NCI-H187 treated with DMSO at 0.1 percent for 48 hours (cell line): ENCODE results near the gene CUX1.
"Not testable (repeated sequence)": the region's sequence is repeated elsewhere in the genome, so short reads cannot be mapped to it uniquely, and the experiment has no call there.

Source experiments
- DNase-seq: peaks from one replicate; lab custom pipeline; 2025; lab: John Stamatoyannopoulos, UW

CUX1 gene

DNA sequence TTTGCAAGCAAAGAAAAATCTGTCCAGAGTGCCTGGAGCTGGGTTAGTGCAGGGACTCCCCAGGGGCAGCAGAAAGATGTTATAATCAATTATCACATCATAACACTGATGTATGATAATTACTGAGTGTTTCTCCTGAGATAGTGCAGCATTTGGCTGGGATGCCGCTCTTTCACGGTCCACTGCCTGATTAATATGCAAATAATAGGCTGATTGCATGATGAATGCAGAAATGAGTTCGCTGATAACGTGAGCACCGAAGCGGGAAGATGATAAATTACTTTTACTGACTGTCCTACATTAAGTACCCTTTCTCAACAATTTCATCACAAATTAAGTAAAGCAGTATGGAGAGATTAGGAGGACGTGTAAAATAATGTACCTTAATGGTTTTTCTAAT is 397.8 kb downstream of the CUX1 start:
- DNase-seq = no peak

DNA sequence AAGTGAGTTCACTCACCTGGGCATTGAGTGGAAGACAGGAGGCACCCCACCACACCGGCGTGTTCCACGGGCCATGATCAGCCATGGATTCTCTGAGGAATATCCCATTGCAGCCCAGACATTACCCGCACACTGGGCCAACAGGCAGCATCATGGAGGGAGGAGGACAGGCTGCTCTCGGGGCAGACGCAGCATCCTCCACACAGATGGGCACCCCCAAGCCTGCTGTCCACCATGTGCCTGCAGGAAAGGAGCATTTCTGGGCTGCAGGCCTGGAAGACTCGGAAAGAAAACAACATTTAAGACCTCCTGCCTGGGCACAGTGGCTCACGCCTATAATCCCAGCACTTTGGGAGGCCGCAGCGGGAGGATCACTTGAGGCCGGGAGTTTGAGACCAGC is 398.3 kb downstream of the CUX1 start:
- no peak for DNase-seq

DNA sequence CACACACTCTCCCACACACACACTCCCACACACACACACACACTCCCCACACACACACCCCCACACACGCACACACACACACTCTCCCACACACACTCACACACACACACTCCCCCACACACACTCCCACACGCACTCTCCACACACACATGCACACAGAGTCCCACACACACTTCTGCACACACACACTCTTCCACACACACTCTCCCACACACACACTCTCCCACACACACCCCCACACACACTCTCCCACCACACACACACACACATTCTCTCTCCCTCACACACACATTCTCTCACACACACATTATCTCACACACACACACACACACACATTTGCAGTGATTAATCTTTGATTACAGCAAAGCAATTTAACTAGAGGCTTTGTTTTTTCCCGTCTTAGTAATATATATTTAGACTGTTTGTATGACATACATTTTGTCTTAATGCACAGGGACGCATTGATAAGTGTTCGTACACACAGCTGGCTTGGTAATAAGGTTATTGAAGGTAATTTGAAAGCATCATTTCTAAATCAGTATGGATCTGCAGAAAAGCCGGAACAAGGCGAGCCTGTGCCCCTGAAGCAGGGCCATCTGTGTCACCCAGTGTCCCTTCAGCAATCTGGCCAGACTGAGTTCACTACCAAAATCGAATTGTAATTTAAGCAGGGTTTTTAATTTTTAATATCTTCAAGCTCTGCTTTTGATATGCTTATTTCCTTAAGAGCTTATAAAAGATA is 399.3 kb downstream of the CUX1 start:
- no peak for DNase-seq

DNA sequence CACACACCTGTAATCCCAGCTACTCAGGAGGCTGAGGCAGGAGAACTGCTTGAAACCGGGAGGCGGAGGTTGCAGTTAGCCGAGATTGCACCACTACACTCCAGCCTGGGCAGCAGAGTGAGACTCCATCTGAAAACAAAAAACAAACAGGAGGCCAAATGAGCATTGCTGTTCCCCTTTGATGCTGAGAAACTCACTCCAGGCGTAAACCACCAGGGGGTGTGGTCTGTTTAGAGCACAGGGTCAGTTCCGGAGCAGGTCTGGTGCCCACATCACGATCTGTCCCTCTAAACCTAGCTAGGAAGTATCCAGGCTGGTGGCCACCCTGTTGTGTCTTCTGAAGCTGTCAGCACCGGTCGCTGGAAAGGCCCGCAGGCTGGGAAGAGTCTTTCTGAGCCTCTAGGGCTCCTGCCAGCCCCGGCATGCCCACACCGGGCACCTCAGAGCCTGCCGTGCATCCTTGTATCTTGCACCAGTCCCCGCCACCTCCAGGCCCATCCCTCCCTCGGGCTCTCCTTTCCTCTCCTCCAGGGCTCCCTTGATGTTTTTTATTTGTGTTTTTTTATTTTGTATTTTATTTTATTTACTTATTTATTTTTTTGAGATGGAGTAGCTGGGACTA is 402.9 kb downstream of the CUX1 start:
- DNase-seq = no peak

DNA sequence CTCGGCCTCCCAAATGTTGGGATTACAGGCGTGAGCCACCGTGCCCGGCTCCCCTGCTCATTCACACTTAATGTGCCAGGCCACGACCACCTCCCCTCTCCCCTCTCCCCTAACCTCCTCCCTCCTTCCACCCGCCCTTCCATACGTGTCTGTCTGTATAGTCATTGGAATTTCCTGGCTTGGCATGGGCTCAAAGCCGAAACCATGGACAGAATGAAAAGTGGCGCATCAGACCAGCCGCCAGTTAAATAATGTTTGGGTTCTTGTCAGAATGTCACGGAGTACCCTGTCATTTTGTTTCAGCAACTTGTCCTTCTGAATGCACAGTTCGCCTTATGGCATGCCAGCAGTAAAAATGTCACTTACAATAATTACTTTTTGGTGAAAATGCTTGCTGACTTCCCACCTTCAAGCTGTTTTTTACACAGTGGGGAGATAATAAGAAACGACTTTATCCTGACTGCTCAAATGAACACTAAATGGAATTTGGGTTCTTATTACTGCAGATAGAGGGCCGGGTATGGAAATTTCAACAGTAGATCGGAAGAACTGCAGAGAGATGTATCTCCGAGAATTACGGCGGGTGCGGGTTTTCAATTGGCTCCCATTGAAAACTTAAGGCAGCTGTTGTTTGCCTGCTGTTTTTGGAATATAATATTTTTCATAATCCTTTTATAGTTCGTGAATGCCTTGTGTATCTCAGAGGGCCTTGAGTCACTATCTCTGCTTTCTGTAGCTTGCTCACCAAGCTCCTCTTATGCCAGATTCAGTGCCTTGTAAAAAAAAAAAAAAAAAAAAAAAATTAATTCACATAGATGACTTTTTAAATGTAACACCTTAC is 403.8 kb downstream of the CUX1 start:
- no peak for DNase-seq

DNA sequence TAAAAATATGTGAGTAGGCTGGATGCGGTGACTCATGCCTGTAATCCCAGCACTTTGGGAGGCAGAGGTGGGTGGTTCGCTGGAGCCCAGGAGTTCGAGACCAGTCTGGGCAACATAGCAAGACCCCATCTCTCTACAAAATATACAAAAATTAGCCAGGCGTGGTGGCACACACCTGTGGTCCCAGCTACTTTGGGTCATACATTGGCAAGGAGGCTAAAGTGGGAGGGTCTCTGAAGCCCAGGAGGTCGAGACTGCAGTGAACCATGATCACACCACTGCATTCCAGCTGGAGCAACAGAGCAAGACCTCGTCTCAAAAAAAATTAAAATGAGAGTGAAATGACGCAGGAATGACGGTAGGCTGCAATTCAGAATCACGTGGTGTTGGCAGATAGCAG is 404.5 kb downstream of the CUX1 start:
- no peak for DNase-seq

DNA sequence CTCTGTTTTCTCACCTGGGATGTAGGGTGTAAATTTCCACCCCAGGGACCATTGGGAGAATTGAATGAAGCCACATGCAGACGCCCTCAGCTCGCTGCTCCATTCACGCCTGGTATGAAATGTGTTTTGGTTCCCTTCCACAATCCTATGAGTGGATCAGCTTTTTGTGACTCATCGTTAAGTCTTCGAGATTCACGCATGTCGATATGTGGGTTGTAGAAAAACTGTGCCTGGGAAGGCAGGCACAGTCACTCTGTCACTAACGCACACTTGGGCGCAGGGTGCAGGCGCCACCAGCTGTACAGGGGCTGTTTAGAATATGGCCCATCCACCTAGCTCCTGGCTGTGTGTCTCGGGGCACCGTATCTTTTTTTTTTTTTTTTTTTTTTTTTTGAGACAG is 405.0 kb downstream of the CUX1 start:
- DNase-seq = no peak

DNA sequence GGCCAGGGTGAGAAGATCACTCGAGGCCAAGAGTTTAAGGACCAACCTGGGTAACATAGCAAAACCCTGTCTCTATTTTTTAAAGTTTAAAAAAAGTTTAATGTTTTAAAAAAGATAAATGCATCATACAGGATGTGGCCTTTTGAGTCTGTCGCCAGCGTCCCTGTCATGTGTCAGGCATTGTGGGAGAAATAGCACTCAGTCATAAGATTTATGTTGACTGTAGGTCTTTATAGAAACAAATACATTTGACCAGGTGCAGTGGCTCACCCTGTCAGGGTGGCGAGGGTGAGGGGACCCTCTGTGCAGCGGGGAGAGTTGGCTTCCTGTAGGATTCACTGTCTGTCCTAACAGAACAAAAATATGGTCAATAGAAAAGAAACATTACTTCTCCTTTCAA is 405.8 kb downstream of the CUX1 start:
- no peak for DNase-seq

DNA sequence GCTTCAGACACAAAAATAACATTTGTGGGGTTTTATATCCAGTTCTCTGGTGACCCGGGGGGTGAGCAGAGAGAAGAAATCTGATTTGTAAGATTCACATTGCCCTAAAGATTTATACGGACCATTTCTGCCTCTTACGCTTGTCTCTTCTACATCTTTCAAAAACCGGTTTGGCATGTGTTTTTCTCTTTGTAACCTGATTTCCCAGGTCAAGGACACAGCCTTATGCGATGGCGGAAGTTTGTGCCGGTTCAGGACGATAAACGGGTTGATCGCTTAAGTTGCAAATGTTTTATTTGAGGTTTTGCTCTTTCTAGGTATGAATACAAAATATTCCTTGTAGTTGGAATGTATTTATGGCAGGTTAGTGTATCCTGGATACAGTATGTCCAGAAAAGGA is 407.6 kb downstream of the CUX1 start:
- no peak for DNase-seq

DNA sequence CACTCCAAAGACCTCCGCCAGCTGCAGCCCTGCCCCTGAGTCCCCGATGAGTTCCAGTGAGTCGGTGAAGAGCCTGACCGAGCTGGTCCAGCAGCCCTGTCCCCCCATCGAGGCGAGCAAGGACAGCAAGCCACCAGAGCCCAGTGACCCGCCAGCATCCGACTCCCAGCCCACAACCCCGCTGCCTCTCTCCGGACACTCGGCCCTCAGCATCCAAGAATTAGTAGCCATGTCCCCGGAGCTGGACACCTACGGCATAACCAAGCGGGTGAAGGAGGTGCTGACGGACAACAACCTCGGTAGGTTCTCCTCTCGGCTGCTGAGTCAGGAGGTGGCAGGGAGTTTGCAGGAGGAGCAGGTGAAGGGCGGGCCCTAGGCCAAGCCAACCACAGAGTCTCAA is 409.9 kb downstream of the CUX1 start:
- DNase-seq = no peak

DNA sequence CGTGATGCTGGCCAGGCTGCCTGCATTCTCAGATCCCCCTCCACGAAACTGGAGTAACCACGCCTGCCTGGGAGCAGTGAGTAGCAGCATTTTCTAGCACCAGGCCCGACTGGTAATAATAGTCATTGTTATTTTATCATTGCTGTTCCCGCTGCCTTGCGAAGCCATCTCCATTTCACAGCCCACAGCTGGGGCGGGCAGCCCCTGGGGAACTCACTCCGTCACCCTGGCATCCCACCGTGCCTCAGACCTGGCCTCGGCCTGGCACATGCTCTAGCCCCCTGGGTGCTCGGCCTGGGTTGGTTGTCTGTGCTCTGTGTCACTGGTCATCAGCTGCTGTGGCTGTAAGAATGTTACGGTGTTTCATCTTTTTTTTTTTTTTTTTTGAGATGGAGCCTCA is 411.5 kb downstream of the CUX1 start:
- no peak for DNase-seq

DNA sequence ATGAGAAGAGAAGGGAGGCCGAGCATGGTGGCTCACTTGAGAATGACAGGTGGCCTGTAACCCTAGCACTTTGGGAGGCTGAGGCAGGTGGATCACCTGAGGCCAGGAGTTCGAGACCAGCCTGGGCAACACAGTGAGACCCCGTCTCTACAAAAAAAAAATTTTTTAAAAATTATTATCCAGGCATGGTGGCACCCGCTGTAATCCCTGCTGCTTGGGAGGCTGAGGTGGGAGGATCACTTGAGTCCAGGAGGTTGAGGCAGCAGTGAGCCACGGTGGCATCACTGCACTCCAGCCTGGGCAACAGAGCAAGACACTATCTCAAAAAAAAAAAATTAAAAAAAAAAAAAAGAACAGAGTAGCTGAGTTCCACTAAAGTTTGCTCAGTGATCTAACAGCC is 412.7 kb downstream of the CUX1 start:
- DNase-seq = not testable (repeated sequence)

DNA sequence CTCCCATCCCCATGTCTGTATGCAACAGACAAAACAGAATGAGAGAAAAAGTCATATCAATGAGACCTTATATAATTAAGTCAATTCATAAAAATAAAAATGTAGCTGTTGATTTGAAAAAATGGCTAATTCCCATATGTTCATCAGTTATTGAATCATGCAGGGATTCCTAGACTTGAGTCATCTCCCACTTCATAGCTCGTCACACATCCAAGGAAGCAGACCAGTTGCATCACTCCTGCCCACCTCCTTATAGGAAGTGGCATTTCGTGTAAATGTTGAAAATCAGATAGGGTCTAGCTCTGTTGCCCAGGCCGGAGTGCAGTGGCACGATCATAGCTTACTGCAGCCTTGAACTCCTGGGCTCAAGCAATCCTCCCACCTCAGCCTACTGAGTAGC is 413.2 kb downstream of the CUX1 start:
- DNase-seq = no peak

DNA sequence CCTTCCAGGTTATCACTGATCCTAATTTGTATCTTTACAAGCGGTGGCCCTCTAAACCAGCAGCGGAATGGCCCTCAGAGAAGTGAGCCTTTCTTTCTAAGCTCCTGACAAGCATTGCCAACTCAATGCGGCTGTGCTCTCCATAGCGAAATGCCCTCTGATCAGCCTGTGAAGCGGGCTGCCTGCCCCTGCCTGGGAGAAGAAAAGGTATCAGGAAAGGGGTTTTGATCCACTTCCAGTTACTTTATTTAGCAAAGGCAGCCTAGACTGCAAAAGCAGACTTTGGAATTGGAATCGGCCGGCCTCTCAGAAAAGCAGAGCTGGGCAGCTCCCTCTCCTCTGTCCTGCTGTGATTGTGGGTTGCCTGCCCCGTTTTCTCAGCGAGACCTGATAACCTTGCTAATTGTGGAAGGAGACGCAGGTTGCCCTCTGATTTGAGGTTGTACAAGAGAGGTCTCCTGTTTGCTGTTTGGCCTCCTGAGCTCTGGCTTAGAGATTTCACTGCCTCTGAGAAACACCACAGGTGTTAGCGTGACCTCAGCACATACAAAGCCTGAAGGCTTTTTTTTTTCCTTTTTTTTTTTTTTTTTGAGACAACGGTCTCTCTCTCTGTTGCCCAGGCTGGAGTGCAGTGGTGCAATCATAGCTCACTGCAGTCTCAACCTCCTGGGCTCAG is 415.3 kb downstream of the CUX1 start:
- DNase-seq = no peak

DNA sequence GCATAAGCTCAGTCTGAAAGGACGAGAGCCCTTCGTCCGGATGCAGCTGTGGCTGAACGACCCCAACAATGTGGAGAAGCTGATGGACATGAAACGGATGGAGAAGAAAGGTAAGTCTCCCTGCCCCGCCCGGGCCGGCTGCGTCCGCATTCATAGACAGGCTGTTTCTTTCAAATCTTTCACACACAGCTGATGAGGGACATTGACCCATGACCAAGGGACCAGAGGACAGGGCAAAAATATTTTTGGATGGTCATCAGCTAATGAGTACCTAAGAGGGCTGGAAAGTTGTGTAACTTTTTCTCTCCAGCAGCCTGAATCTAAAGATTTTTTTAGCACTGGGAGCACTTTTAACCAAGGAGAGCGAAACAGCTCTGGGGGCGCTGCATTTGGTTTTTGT is 416.7 kb downstream of the CUX1 start:
- DNase-seq = no peak

DNA sequence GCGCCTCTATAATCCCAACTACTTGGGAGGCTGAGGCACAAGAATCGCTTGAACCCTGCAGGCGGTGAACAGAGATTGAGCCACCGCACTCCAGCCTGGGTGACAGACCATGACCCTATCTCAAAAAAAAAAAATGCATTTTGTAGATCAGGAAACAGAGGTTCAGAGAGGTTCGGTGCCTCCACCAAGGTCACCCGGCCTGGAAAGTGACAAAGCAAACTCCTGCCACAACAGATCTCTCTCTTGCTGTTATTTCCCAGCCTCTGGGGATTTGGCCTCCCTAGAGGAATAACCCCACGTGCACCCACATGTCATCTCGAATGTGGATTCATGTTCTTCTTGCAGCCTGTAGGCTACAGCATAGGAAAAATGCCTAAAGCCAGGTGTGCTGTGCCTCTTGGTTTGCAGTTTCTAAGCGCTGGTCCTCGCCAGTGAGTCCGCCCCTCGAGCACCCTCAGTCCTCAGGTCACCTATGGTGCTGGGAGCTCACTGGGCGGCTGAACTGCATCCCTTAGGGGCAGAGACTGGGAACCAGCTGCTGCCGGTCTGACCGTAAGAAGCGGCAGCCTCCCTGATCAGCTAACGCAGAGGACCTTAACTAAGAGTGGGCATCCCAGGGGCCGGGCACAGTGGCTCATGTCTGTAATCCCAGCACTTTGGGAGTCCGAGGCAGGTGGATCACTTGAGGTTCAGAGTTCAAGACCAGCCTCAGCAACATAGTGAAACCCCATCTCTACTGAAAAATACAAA is 417.6 kb downstream of the CUX1 start:
- DNase-seq = no peak

DNA sequence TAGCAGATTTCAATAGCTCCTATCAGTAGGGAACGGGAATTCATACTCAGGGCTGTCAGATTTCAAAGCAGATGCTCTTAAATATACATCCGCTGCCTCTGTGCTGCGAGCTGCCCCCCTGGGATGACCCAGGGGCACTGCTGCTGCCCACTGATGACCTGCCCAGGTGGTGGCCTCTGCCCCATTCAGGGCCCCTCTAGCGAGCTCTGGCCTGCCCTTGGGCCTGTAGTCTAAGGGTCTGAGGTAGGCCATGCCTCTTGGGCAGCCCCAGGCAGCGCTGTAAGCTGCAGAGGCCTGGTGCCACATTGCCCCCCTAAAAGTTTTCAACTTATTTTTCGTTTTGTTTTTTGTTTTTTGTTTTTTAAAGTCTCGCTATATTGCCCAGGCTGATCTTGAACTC is 418.7 kb downstream of the CUX1 start:
- DNase-seq = no peak

DNA sequence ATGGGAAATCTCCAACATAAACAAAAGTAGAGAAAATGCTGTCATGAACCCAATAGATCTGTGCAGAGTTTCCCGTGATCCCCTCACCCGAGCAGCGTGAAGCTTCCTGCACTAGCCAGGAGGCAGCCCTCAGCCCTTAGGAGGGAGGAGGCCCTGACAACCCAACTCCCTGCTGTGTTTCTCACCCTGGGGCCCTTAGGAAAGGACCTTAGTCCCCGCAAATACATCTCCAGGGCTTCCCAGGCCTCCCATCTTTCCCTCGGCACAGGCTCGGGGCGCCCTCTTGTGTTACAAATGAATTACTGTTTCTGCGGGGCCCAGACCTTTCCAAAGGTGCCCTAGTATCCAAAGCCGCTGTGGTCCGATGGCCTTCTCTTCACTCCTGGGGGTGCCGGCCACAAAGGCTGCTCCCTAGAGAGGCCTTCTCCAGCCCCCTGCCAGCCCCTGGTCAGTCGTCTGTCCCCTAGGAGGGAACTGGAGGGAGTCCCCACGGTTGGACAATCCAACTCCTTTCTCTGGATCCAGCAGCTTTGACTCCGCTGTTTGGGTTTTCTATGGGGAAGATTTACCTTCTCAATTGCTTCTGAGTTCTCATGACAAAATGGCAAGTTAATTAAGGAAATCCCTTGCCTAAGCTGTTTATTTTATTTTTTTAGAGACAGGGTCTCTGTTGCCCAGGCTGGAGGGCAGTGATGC is 419.3 kb downstream of the CUX1 start:
- DNase-seq = no peak

DNA sequence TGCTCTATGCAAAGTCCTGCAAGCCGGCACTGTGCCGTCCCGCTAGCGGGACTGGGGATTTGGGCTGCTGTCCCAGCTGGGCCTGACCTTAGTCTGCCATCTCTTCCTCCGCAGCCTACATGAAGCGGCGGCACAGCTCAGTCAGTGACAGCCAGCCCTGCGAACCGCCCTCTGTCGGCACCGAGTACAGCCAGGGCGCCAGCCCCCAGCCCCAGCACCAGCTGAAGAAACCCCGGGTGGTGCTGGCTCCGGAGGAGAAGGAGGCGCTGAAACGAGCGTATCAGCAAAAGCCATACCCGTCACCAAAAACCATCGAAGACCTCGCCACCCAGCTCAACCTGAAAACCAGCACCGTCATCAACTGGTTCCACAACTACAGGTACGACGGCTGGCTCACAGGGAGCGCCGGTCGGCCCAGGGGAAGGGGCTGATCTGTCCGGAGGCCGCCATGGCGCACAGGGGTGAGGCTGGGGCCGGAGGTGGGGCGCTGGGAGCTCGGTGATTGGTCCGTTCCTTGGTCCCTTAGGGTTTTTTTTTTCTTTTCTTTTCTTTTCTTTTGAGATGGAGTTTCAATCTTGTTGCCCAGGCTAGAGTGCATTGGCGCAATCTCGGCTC is 421.9 kb downstream of the CUX1 start:
- no peak for DNase-seq

DNA sequence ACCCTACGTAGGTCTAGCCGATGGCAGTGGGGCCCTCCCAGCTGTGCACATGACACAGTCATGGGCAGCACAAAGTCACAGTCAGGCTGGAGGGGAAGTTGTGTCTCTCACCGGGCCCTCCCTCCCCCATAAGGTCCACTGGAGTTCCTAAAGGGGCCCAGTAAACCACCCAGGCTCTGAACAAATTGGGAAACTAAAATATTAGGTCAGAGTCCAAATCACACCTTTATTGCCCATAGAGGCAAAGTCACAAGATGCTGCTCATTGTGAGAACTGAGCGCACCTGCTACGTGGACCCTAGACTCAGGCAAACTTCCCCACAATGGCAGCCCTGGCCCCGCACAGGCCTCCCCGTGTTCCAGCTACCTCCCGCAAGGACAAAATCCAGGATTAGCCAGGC is 424.0 kb downstream of the CUX1 start:
- no peak for DNase-seq

DNA sequence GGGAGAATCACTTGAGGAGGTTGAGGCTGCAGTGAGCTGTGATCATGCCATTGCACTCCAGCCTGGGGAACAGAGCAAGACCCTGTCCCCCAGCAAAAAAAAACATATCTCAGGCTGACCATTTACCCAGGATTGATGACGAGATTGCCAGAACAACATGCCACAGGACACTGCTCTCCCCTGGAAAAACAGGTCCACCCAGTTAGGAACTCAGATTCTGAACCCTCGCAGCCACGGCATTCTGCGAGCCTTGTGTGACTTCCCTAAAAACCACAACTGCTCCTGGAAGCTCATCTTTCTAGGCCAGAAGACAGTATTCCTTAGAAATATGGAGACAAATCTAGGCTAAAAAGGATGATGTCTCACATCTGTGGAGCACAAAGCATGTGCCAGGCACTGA is 427.2 kb downstream of the CUX1 start:
- no peak for DNase-seq
